Osteocyte (in vitro differentiated cells): ENCODE measurements around the gene TGFB2. TPM values are rescaled to one million over a fixed set of nuclear protein-coding genes. Genes with fewer than 3 reads are reported as not detected.

ENCODE experiments used
- DNase-seq: peaks from one replicate; pipeline ENCODE4 v3.0.0; 2021; ENCODE audit warnings: mixed read lengths; ENCODE audit not compliant: unreplicated experiment; ENCODE audit errors: extremely low spot score
- H3K27ac Mint-ChIP-seq: one replicate; pipeline ENCODE4 v1.8.0; 2021; ENCODE audit warnings: mild to moderate bottlenecking, mixed read lengths; ENCODE audit not compliant: unreplicated experiment
- H3K27me3 Mint-ChIP-seq: one replicate; pipeline ENCODE4 v1.8.0; 2021; ENCODE audit warnings: mixed read lengths; ENCODE audit not compliant: unreplicated experiment
- H3K36me3 Mint-ChIP-seq: one replicate; pipeline ENCODE4 v1.8.0; 2021; ENCODE audit warnings: mixed read lengths; ENCODE audit not compliant: unreplicated experiment
- H3K4me1 Mint-ChIP-seq: one replicate; pipeline ENCODE4 v1.8.0; 2021; ENCODE audit warnings: mixed read lengths; ENCODE audit not compliant: unreplicated experiment
- H3K4me3 Mint-ChIP-seq: one replicate; pipeline ENCODE4 v1.8.0; 2021; ENCODE audit warnings: mild to moderate bottlenecking, moderate library complexity, mixed read lengths; ENCODE audit not compliant: unreplicated experiment
- H3K9me3 Mint-ChIP-seq: one replicate; pipeline ENCODE4 v1.8.0; 2021; ENCODE audit warnings: mixed read lengths; ENCODE audit not compliant: unreplicated experiment
- CTCF ChIP-seq: fragments of 200-600 bp; sonication (generic); IDR thresholded peaks from 2 replicates; pipeline ENCODE4 v1.5.0; 2021; ENCODE audit warnings: antibody characterized with exemption, mild to moderate bottlenecking, moderate library complexity
- total RNA-seq: library from RNA; stranded (reverse); gene quantifications from 2 replicates; pipeline ENCODE4 v1.2.1, GENCODE V29; 2021

The TGFB2 gene
- total RNA-seq, 1 donor from 2014 or later, result 184 TPM

- Mint-ChIP-seq H3K9me3 (no peaks in the 10 kb centered on the region), H3K4me3 (no peak overlapping the region), H3K27ac (no peak overlapping the region), H3K4me1 (peaks cover 17% of the 10 kb centered on the region), H3K36me3 (peaks cover 66% of the 10 kb centered on the region), H3K27me3 (no peaks in the 10 kb centered on the region)
- no peak for TF ChIP-seq CTCF
- no peak for DNase-seq
Observed at GRCh38 chr1:218408942-218409341, 63.8 kb downstream of the TGFB2 start.

GRCh38 chr1:218409946-218410510, 64.9 kb downstream of the TGFB2 start:
- no peaks in the 10 kb centered on the region for H3K9me3 Mint-ChIP-seq
- H3K4me3 Mint-ChIP-seq, result no peak overlapping the region
- H3K4me1 Mint-ChIP-seq, result peaks cover 22% of the 10 kb centered on the region
- H3K27ac Mint-ChIP-seq, result peak overlapping the region; percentile 14
- no peaks in the 10 kb centered on the region for H3K27me3 Mint-ChIP-seq
- H3K36me3 Mint-ChIP-seq, result peaks cover 65% of the 10 kb centered on the region
- no peak for DNase-seq
- no peak for TF ChIP-seq CTCF

DNA sequence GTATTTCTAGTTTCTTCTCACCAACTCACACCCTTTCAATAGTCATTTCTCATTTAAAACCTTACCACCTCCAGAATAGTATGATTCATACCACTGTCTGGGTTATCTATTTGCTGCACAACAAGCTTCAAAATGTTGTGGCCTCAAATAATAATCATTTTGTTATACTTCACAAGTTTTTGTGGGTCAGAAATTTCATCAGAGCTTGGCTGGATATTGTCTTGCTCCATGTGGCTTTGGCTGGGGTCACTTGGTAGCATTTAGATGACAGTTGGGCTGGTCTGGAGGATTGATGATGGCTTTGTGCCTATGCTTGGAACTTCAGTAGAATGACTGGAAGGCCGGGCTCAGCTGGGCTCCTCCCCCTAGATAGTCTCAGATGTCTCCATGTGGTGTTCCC, 66.0 kb downstream of the TGFB2 start:
- no peak for DNase-seq
- Mint-ChIP-seq H3K4me1 (peaks cover 28% of the 10 kb centered on the region), H3K27me3 (no peaks in the 10 kb centered on the region), H3K27ac (no peak overlapping the region), H3K36me3 (peaks cover 57% of the 10 kb centered on the region), H3K9me3 (no peaks in the 10 kb centered on the region), H3K4me3 (no peak overlapping the region)
- no peak for TF ChIP-seq CTCF

GRCh38 chr1:218412171-218412570, 67.0 kb downstream of the TGFB2 start:
- Mint-ChIP-seq H3K4me1 (peaks cover 30% of the 10 kb centered on the region), H3K36me3 (peaks cover 56% of the 10 kb centered on the region), H3K4me3 (no peak overlapping the region), H3K27me3 (no peaks in the 10 kb centered on the region), H3K9me3 (no peaks in the 10 kb centered on the region), H3K27ac (no peak overlapping the region)
- no peak for DNase-seq
- no peak for TF ChIP-seq CTCF

GRCh38 chr1:218413179-218413578, 68.0 kb downstream of the TGFB2 start:
- no peak for TF ChIP-seq CTCF

More at GRCh38 chr1:218413179-218413578, 68.0 kb downstream of the TGFB2 start:
- peaks cover 28% of the 10 kb centered on the region for H3K4me1 Mint-ChIP-seq
- no peaks in the 10 kb centered on the region for H3K27me3 Mint-ChIP-seq
- no peaks in the 10 kb centered on the region for H3K9me3 Mint-ChIP-seq
- DNase-seq, result no peak
- no peak overlapping the region for H3K27ac Mint-ChIP-seq
- no peak overlapping the region for H3K4me3 Mint-ChIP-seq
- peaks cover 57% of the 10 kb centered on the region for H3K36me3 Mint-ChIP-seq
